Body of pancreas (tissue), 4 donors: Measurements from ENCODE around the gene CFAP161. TPM values are rescaled to one million over a fixed set of nuclear protein-coding genes. Genes with fewer than 3 reads are reported as not detected.

Experiments used
- ATAC-seq: fragments of 150-250 bp; one replicate; pipeline ENCODE4 v1.9.1; 2016
- DNase-seq, 4 donors: peaks; one replicate each; pipeline ENCODE4 v3.0.0-alpha.2; 2019
- H3K27ac ChIP-seq, 4 donors: fragments of 200-600 bp; sonication (generic); 1 replicate in 3 of 4; 2 replicates in 1 of 4; pipeline versions ENCODE4 v1.5.1 to v1.6.1; 2016 to 2019; ENCODE audit warnings: mild to moderate bottlenecking in 1 of 4, mixed read lengths in 1 of 4, moderate library complexity in 1 of 4
- H3K27me3 ChIP-seq, 2 donors: fragments of 200-600 bp; sonication (generic); one replicate each; pipeline ENCODE4 v1.6.0; 2016; ENCODE audit warnings: mild to moderate bottlenecking in 1 of 2
- H3K36me3 ChIP-seq, 2 donors: fragments of 200-600 bp; sonication (generic); replicated peaks in 1 of 2; 2 replicates each; pipeline ENCODE4 v1.5.1; 2016; ENCODE audit warnings: low read depth in 2 of 2; ENCODE audit not compliant: insufficient read depth in 1 of 2
- H3K4me1 ChIP-seq: fragments of 200-600 bp; sonication (generic); one replicate; pipeline ENCODE4 v1.6.0; 2016
- H3K4me3 ChIP-seq, 2 donors: fragments of 200-600 bp; sonication (generic); 1 replicate in 1 of 2; 2 replicates in 1 of 2; pipeline ENCODE4 v1.5.1; 2016 to 2019
- H3K9me3 ChIP-seq, 3 donors: fragments of 200-600 bp; sonication (generic); 1 replicate in 2 of 3; 2 replicates in 1 of 3; pipeline ENCODE4 v1.5.1; 2016
- POLR2A ChIP-seq, 3 donors: fragments of 450-650 bp; IDR thresholded peaks; one replicate each; pipeline ENCODE4 v1.6.1; 2016; ENCODE audit warnings: antibody characterized with exemption in 3 of 3, mild to moderate bottlenecking in 2 of 3
- WGBS, 2 donors: methylation state at CpG; one replicate each; pipeline ENCODE4 v1.1.5; 2017; 5-methylcytosine and 5-hydroxymethylcytosine counted together
- intact Hi-C: fragments of 100-400 bp; cut with DNase I; formaldehyde crosslinking; loops from one replicate; pipeline ENCODE4 v1.15.1; 2023
- total RNA-seq, 2 donors: library from RNA; depleted of rRNA; stranded (reverse); fragments of >200 nt; gene quantifications; one replicate each; pipeline ENCODE4 v1.1.0, GENCODE V29; 2016
- TF ChIP-seq, protein P1 (sequence below), 7 experiments: fragments of 450-650 bp in 4 of 7; fragments of 200-600 bp in 3 of 7; sonication (generic) in 3 of 7; IDR thresholded peaks; one replicate each; pipeline ENCODE4 v1.5.1; 2016 to 2019; ENCODE audit warnings: antibody characterized with exemption in 7 of 7

Gene CFAP161
- total RNA-seq, 2 donors from 2014 or later, result not detected

DNA sequence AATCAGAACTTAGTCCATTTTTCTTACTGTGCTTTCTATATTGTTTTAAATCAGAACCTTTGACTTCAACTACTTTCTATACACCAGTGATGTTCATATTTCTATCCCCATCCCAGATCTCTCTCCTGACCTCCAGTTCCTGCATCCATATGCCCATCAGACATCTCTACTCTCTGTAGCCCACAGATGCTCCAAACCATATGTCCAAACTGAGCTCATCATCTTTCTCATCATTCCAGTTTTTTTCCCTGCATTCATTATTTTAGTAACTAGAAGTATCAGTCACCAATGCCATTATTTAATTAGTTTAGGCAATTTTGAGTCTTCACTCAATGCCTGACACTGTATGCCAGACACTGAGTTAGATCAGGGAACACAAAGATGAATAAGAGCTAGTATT is 37.2 kb downstream of the CFAP161 start:
- intact Hi-C loops, result no loop called here
- Histone ChIP-seq H3K4me1 (peaks cover 10% of the 10 kb centered on the region), H3K27ac (no peak overlapping the region), H3K9me3 (no peaks in the 10 kb centered on the region), H3K36me3 (no peaks in the 10 kb centered on the region), H3K27me3 (no peaks in the 10 kb centered on the region), H3K4me3 (no peak overlapping the region)
- TF ChIP-seq POLR2A (IDR thresholded peaks at IDR 0.05), result no peak
- TF ChIP-seq, protein P1, sequence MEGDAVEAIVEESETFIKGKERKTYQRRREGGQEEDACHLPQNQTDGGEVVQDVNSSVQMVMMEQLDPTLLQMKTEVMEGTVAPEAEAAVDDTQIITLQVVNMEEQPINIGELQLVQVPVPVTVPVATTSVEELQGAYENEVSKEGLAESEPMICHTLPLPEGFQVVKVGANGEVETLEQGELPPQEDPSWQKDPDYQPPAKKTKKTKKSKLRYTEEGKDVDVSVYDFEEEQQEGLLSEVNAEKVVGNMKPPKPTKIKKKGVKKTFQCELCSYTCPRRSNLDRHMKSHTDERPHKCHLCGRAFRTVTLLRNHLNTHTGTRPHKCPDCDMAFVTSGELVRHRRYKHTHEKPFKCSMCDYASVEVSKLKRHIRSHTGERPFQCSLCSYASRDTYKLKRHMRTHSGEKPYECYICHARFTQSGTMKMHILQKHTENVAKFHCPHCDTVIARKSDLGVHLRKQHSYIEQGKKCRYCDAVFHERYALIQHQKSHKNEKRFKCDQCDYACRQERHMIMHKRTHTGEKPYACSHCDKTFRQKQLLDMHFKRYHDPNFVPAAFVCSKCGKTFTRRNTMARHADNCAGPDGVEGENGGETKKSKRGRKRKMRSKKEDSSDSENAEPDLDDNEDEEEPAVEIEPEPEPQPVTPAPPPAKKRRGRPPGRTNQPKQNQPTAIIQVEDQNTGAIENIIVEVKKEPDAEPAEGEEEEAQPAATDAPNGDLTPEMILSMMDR (IDR thresholded peaks at IDR 0.05), result no peak
- DNase-seq (no peak), ATAC-seq (no peak)

DNA sequence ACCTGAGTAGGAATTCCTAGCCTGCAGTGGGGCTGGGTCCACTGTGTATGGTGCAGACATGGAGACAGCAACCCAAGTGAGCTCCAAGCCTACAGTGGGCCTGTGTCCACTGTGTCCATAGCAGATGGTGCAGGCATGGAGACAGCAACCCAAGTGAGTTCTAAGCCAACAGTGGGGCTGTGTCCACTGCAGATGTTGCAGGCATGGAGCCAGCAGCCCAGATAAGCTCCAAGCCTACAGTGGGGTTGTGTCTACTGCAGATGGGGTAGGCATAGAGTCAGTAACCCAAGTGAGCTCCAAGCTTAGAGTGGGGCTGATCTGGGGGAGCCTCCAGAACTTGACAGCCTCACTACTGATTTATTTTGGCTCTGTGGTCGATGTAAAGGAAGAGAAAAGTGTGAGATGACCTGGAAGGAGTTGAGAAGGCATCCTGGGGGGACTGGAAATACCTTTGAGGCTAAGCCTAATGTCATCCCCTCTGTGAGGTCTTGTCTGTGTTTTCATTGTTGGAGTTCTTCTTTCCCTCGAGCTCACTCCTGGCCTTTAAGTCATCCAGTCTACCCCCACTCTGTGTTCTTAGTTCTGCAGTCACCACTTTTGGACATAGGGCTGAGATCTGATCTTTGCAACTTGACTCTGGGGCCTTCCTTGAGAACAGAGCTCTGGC is 40.2 kb downstream of the CFAP161 start:
- Histone ChIP-seq H3K27me3 (no peaks in the 10 kb centered on the region), H3K9me3 (no peaks in the 10 kb centered on the region), H3K36me3 (no peaks in the 10 kb centered on the region), H3K4me3 (no peak overlapping the region), H3K4me1 (no peaks in the 10 kb centered on the region), H3K27ac (no peak overlapping the region)
- ATAC-seq (no peak), DNase-seq (no peak)
- no peak for TF ChIP-seq POLR2A (IDR thresholded peaks at IDR 0.05)
- TF ChIP-seq, protein P1 (IDR thresholded peaks at IDR 0.05), result no peak
- 62 to 65% methylated on average over 2 of the region's 2 CpGs for WGBS, 2 donors
- intact Hi-C loops, result no loop called here

DNA sequence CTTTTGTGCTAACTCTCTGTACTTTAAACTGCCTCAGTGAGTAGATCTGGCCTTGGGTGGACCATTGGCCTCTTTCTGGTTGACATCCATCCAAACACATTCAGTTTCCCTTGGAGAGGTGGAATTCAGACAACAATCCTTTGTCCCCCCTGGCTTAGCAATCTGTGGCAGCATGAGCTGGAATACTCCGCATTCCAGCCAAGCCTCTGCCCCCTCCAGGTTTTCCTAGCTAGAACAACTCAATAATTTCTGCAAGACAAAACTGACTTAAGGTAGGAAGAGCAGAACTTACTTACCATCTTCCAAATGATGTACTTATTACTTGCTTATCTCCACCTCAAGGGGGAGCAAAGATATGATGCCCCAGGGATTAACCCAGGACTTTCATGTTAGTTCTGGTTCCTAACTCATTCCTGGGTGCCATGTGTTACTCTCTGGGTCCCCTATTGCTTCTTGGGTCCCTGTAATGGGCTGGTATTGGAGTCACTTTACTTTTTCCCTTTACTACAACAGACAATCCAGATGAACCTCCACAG is 40.8 kb downstream of the CFAP161 start:
- TF ChIP-seq, protein P1 (IDR thresholded peaks at IDR 0.05), result no peak
- no peak for TF ChIP-seq POLR2A (IDR thresholded peaks at IDR 0.05)
- ATAC-seq (no peak), DNase-seq (no peak)
- Histone ChIP-seq H3K4me1 (no peaks in the 10 kb centered on the region), H3K9me3 (no peaks in the 10 kb centered on the region), H3K27me3 (no peaks in the 10 kb centered on the region), H3K27ac (no peak overlapping the region), H3K4me3 (no peak overlapping the region), H3K36me3 (no peaks in the 10 kb centered on the region)
- 82 to 88% methylated on average over 1 of the region's 1 CpG for WGBS, 2 donors
- intact Hi-C loops, result no loop called here

DNA sequence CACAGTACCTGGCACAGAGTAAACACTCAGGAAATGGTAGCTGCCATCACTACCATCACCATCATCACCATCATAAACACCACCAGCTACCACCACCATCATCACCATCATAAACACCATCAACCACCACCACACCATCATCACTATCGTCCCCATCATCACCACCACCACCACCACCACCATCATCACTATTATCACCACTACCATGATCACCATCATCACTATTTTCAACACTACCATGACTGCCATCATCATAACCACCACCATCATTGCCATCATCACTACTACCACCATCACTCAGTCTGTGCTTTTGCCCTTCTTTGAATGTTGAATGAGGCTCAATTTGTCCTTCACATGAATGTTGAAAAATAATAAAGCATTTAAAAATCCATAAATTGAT is 41.4 kb downstream of the CFAP161 start:
- Histone ChIP-seq H3K27me3 (no peaks in the 10 kb centered on the region), H3K36me3 (no peaks in the 10 kb centered on the region), H3K9me3 (no peaks in the 10 kb centered on the region), H3K4me3 (no peak overlapping the region), H3K4me1 (no peaks in the 10 kb centered on the region), H3K27ac (no peak overlapping the region)
- WGBS, 2 donors, result 90 to 91% methylated on average over 1 of the region's 1 CpG
- no peak for DNase-seq
- intact Hi-C loops, result no loop called here
- TF ChIP-seq, protein P1 (IDR thresholded peaks at IDR 0.05), result no peak
- no peak for TF ChIP-seq POLR2A (IDR thresholded peaks at IDR 0.05)
- ATAC-seq, result no peak
